KMS-11 (cell line): ENCODE data around the gene USP24.
"Not testable (repeated sequence)": the region's sequence is repeated elsewhere in the genome, so short reads cannot be mapped to it uniquely, and the experiment has no call there.

ENCODE experiments used
- H2AFZ ChIP-seq: fragments of 200-600 bp; sonication (generic); 2 replicates; pipeline ENCODE4 v1.6.1; 2016; ENCODE audit warnings: antibody characterized with exemption, mixed run types, low read depth
- H3K27ac ChIP-seq: fragments of 200-600 bp; sonication (generic); 2 replicates; pipeline ENCODE4 v1.6.1; 2016; ENCODE audit warnings: mild to moderate bottlenecking, mixed run types
- H3K27me3 ChIP-seq: fragments of 200-600 bp; sonication (generic); 2 replicates; pipeline ENCODE4 v1.6.1; 2017; ENCODE audit warnings: mild to moderate bottlenecking, low read depth, mixed run types, moderate library complexity; ENCODE audit not compliant: insufficient read depth
- H3K36me3 ChIP-seq: fragments of 200-600 bp; sonication (generic); 2 replicates; pipeline ENCODE4 v1.6.1; 2017; ENCODE audit warnings: mild to moderate bottlenecking, mixed run types; ENCODE audit not compliant: insufficient read depth
- H3K4me1 ChIP-seq: fragments of 200-600 bp; sonication (generic); 2 replicates; pipeline ENCODE4 v1.6.1; 2016; ENCODE audit warnings: mild to moderate bottlenecking, low read depth, mixed run types; ENCODE audit not compliant: poor library complexity, severe bottlenecking
- H3K4me2 ChIP-seq: fragments of 200-600 bp; sonication (generic); 2 replicates; pipeline ENCODE4 v1.7.0; 2016; ENCODE audit warnings: mild to moderate bottlenecking, mixed run types
- H3K4me3 ChIP-seq: fragments of 200-600 bp; sonication (generic); IDR thresholded peaks from 2 replicates; pipeline ENCODE4 v1.6.1; 2017; ENCODE audit warnings: low read depth, low read length, mixed read lengths; ENCODE audit not compliant: insufficient read depth
- H3K79me2 ChIP-seq: fragments of 200-600 bp; sonication (generic); 2 replicates; pipeline ENCODE4 v1.6.1; 2016; ENCODE audit warnings: low read depth, mixed run types; ENCODE audit not compliant: insufficient read depth
- H3K9ac ChIP-seq: fragments of 200-600 bp; sonication (generic); 2 replicates; pipeline ENCODE4 v1.6.1; 2016; ENCODE audit warnings: mild to moderate bottlenecking, mixed run types
- H4K20me1 ChIP-seq: fragments of 200-600 bp; sonication (generic); 2 replicates; pipeline ENCODE4 v1.6.1; 2016; ENCODE audit warnings: mild to moderate bottlenecking, mixed run types; ENCODE audit not compliant: insufficient read depth
- CTCF ChIP-seq: fragments of 200-600 bp; sonication (generic); conservative IDR thresholded peaks from 2 replicates; pipeline ENCODE4 v1.6.1; 2017; ENCODE audit warnings: low read depth, mild to moderate bottlenecking, antibody characterized with exemption, low read length, moderate library complexity, mixed read lengths

The USP24 gene

GRCh38 chr1:55196433-55197035, 18.6 kb downstream of the USP24 start:
- Histone ChIP-seq H3K4me3 (no peak overlapping the region), H3K27ac (no peak overlapping the region), H3K27me3 (no peaks in the 10 kb centered on the region), H3K4me1 (peaks cover 10% of the 10 kb centered on the region), H2AFZ (no peak overlapping the region), H3K79me2 (no peaks in the 10 kb centered on the region), H3K9ac (no peak overlapping the region), H4K20me1 (no peaks in the 10 kb centered on the region), H3K36me3 (no peaks in the 10 kb centered on the region), H3K4me2 (no peak overlapping the region)
- no peak for TF ChIP-seq CTCF

- TF ChIP-seq CTCF: no peak
- Histone ChIP-seq H3K9ac (no peak overlapping the region), H3K36me3 (no peaks in the 10 kb centered on the region), H3K4me2 (no peak overlapping the region), H3K27me3 (no peaks in the 10 kb centered on the region), H3K4me1 (peaks cover 10% of the 10 kb centered on the region), H3K79me2 (no peaks in the 10 kb centered on the region), H2AFZ (no peak overlapping the region), H3K4me3 (no peak overlapping the region), H4K20me1 (no peaks in the 10 kb centered on the region), H3K27ac (no peak overlapping the region)
Observed at GRCh38 chr1:55195521-55196233, 19.5 kb downstream of the USP24 start.

GRCh38 chr1:55194851-55195250, 20.3 kb downstream of the USP24 start:
- Histone ChIP-seq H3K36me3 (no peaks in the 10 kb centered on the region), H3K27ac (no peak overlapping the region), H3K27me3 (no peaks in the 10 kb centered on the region), H3K4me1 (peaks cover 10% of the 10 kb centered on the region), H2AFZ (no peak overlapping the region), H3K4me3 (no peak overlapping the region), H3K9ac (no peak overlapping the region), H3K4me2 (no peak overlapping the region), H4K20me1 (no peaks in the 10 kb centered on the region), H3K79me2 (no peaks in the 10 kb centered on the region)
- no peak for TF ChIP-seq CTCF

GRCh38 chr1:55192093-55192492, 23.1 kb downstream of the USP24 start:
- no peaks in the 10 kb centered on the region for H4K20me1 ChIP-seq
- H3K79me2 ChIP-seq: no peaks in the 10 kb centered on the region
- no peak overlapping the region for H3K4me2 ChIP-seq
- no peak for TF ChIP-seq CTCF
- H3K9ac ChIP-seq: no peak overlapping the region
- no peaks in the 10 kb centered on the region for H3K27me3 ChIP-seq
- peaks cover 10% of the 10 kb centered on the region for H3K4me1 ChIP-seq
- H3K36me3 ChIP-seq: no peaks in the 10 kb centered on the region
- no peak overlapping the region for H3K27ac ChIP-seq
- H3K4me3 ChIP-seq: no peak overlapping the region
- no peak overlapping the region for H2AFZ ChIP-seq

- H3K9ac ChIP-seq, H3K27ac ChIP-seq, H3K79me2 ChIP-seq, H4K20me1 ChIP-seq, H3K36me3 ChIP-seq, H3K4me2 ChIP-seq, H3K4me3 ChIP-seq, H2AFZ ChIP-seq, H3K4me1 ChIP-seq, H3K27me3 ChIP-seq: not testable (repeated sequence)
Observed at GRCh38 chr1:55191219-55191952, 23.8 kb downstream of the USP24 start.
